Natural killer cell (primary cell): ENCODE measurements around the gene HS3ST4. TPM values are rescaled to one million over a fixed set of nuclear protein-coding genes. Genes with fewer than 3 reads are reported as not detected.

Experiments used
- ATAC-seq, 3 donors: fragments of 150-1000 bp in 2 of 3; fragments of 200-7000 bp in 1 of 3; cut with Tn5 transposase; 1 replicate in 1 of 3; 2 replicates in 2 of 3; pipeline ENCODE4 v1.10.0; 2021; ENCODE audit warnings: mild to moderate bottlenecking in 2 of 3, moderate library complexity in 2 of 3
- DNase-seq, 2 donors: peaks; one replicate each; pipeline versions ENCODE4 v3.0.0 to v3.0.0-alpha.2; 2013 to 2021; ENCODE audit warnings: mixed read lengths in 1 of 2
- H3K27ac ChIP-seq: one replicate; pipeline ENCODE4 v1.5.1; 2013; ENCODE audit warnings: mild to moderate bottlenecking, low read length
- H3K27me3 ChIP-seq: one replicate; pipeline ENCODE4 v1.6.1; 2013; ENCODE audit warnings: low read length; ENCODE audit not compliant: control insufficient read depth, insufficient read depth
- H3K36me3 ChIP-seq: one replicate; pipeline ENCODE4 v1.6.1; 2013; ENCODE audit warnings: low read length; ENCODE audit not compliant: control insufficient read depth, insufficient read depth
- H3K4me1 ChIP-seq: one replicate; pipeline ENCODE4 v1.6.1; 2013; ENCODE audit warnings: low read length; ENCODE audit not compliant: control insufficient read depth, insufficient read depth
- H3K4me3 ChIP-seq: one replicate; pipeline ENCODE4 v1.5.1; 2013; ENCODE audit warnings: low read length
- H3K9me3 ChIP-seq: one replicate; pipeline ENCODE4 v1.6.1; 2013; ENCODE audit warnings: low read length; ENCODE audit not compliant: control insufficient read depth, insufficient read depth
- H3K27ac Mint-ChIP-seq, 2 donors: one replicate each; pipeline ENCODE4 v1.8.0; 2022; ENCODE audit warnings: mild to moderate bottlenecking in 2 of 2, mixed read lengths in 2 of 2, moderate library complexity in 1 of 2
- H3K27me3 Mint-ChIP-seq, 2 donors: one replicate each; pipeline ENCODE4 v1.8.0; 2022; ENCODE audit warnings: low read depth in 2 of 2, mixed read lengths in 2 of 2
- H3K36me3 Mint-ChIP-seq: one replicate; pipeline ENCODE4 v1.8.0; 2022; ENCODE audit warnings: mixed read lengths
- H3K4me1 Mint-ChIP-seq, 2 donors: one replicate each; pipeline ENCODE4 v1.8.0; 2022; ENCODE audit warnings: mixed read lengths in 2 of 2
- H3K4me3 Mint-ChIP-seq: one replicate; pipeline ENCODE4 v1.8.0; 2022; ENCODE audit warnings: mild to moderate bottlenecking, moderate library complexity, mixed read lengths
- H3K9me3 Mint-ChIP-seq, 2 donors: one replicate each; pipeline ENCODE4 v1.8.0; 2022; ENCODE audit warnings: mixed read lengths in 2 of 2
- CTCF ChIP-seq: fragments of 200-600 bp; IDR thresholded peaks from one replicate; pipeline ENCODE4 v1.8.0; 2022; ENCODE audit warnings: antibody characterized with exemption
- WGBS: methylation state at CpG from one replicate; pipeline ENCODE4 v1.1.7; 2013; ENCODE audit warnings: missing lambda C conversion rate; ENCODE audit not compliant: insufficient coverage; 5-methylcytosine and 5-hydroxymethylcytosine counted together
- intact Hi-C: fragments of 100-400 bp; cut with micrococcal nuclease; formaldehyde crosslinking; loops from one replicate; pipeline ENCODE4 v1.14.2; 2022
- total RNA-seq, 4 donors: library from RNA; stranded (reverse); fragments of 120-200 nt in 1 of 4; gene quantifications; one replicate each; pipeline versions ENCODE4 v1.2.3 to v1.2.4, GENCODE V29; 2013 to 2022

Gene HS3ST4
- total RNA-seq, 3 donors from 2014 or later (not counting 1 experiment from before 2014, with no cell fraction given) = not detected

DNA sequence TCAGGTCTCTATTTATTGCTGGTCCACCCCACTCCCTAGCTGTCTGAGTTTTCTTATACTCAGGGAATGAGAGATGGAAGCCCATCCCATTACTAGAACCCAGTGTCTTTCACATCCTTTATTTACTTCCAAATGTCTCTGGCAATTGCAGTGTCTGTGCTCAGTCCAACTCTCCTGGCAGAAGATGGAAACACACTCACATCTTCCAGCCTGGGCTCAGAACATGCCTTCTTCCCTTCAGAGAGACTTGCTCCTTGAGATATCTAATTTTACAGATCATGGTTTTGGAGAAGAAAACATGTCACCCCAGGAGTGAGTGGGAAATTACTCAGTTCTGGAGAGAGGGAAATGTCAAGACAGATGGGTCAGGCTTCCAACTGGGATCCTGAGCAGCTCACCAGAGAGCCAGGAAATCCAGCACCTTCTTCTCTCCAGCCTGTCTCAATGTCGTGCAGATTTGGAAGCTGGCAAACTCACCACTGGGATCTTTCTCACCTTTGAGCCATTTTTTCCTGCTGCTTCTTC lies 494.4 kb downstream of the HS3ST4 start:
- Histone ChIP-seq H3K4me3 (no peak overlapping the region), H3K4me1 (no peaks in the 10 kb centered on the region), H3K36me3 (no peaks in the 10 kb centered on the region), H3K9me3 (no peaks in the 10 kb centered on the region), H3K27me3 (no peaks in the 10 kb centered on the region), H3K27ac (no peak overlapping the region)
- Mint-ChIP-seq H3K36me3 (no peaks in the 10 kb centered on the region), H3K27me3 (peaks cover 4 to 6% of the 10 kb centered on the region in 2 donors), H3K4me3 (no peak overlapping the region), H3K9me3 (no peaks in the 10 kb centered on the region), H3K27ac (no peak overlapping the region), H3K4me1 (no peaks in the 10 kb centered on the region)
- ATAC-seq (no peak), DNase-seq (no peak)
- no peak for TF ChIP-seq CTCF
- WGBS = 74% methylated on average over 1 of the region's 1 CpG
- intact Hi-C loops = no loop called here
